H1 (cell line): ENCODE measurements around the gene RPL13A. TPM values are rescaled to one million over a fixed set of nuclear protein-coding genes. Genes with fewer than 3 reads are reported as not detected.

Experiments
- BACH1 ChIP-seq: IDR thresholded peaks from 2 replicates; pipeline ENCODE4 v1.6.1; 2012; ENCODE audit warnings: low read length, improper control_type of control experiment
- SRF ChIP-seq: IDR thresholded peaks from 2 replicates; pipeline ENCODE4 v1.6.1; 2011; ENCODE audit warnings: mild to moderate bottlenecking, low read depth, low read length, moderate library complexity
- polyA plus RNA-seq, 7 experiments: library from polyadenylated mRNA; depleted of rRNA in 3 of 7; stranded (reverse) in 5 of 7; unstranded in 2 of 7; fragments of >200 nt in 5 of 7; fragments of 200-250 nt in 2 of 7; gene quantifications; 1 replicate in 5 of 7; 2 replicates in 1 of 7; 4 replicates in 1 of 7; pipeline versions ENCODE4 v1.2.1 to v1.2.3, GENCODE V29; 2011 to 2013; ENCODE audit warnings: missing spikeins in 2 of 7, mixed read lengths in 2 of 7
- total RNA-seq: library from RNA; stranded (reverse); fragmentation: NEBNext Ultra II Directional; extraction: Animal tissue kit (Norgen Biotek cat#: 25700); gene quantifications from 2 replicates; pipeline ENCODE4 v1.2.1, GENCODE V29; 2021

Gene RPL13A
- total and polyA plus RNA-seq, 2 of the 8 experiments (the other 6 are each of a cell fraction or from before 2014, with no cell fraction given), result 3,305 to 8,868 TPM

DNA sequence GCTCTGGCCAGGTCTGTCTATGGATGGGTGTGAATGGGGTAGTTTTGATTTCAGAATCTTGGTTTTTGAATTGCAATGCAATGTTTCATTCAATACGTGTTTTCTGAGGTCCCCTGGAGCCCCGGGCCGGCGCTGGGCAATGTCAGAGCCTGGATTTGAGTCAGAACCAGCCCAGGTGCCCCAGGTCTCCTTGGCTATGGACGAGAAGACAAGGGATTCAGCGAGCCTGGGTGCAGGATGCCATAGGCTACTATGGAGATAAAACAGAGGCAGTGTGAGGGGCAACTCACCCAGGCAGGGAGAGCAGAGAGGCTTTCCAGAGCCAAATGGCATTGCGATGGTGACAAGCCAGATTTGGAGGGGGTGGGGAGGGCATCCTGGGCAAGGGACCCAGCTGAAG lies 1.2 kb upstream of the RPL13A start (continued):
- TF ChIP-seq SRF (no peak), BACH1 (no peak)
